MM.1S (cell line): Measurements from ENCODE around the gene GUCD1.

Experiments
- DNase-seq: peaks from one replicate; pipeline ENCODE4 v3.0.0-alpha.2; 2015
- H2AFZ ChIP-seq: fragments of 300-600 bp; sonication (generic); 2 replicates; pipeline ENCODE4 v1.6.0; 2016; ENCODE audit warnings: antibody characterized with exemption, low read length
- H3F3A ChIP-seq: fragments of 300-600 bp; sonication (generic); 2 replicates; pipeline ENCODE4 v1.6.1; 2016; ENCODE audit warnings: mild to moderate bottlenecking, antibody characterized with exemption, low read length, moderate library complexity, mixed read lengths; ENCODE audit not compliant: insufficient read depth
- H3K27ac ChIP-seq: fragments of 300-600 bp; sonication (generic); 2 replicates; pipeline ENCODE4 v1.5.1; 2016; ENCODE audit warnings: mild to moderate bottlenecking, low read length
- H3K27me3 ChIP-seq: fragments of 300-600 bp; sonication (generic); replicated peaks from 2 replicates; pipeline ENCODE4 v1.6.0; 2016; ENCODE audit warnings: low read length; ENCODE audit not compliant: insufficient read depth
- H3K36me3 ChIP-seq: fragments of 300-600 bp; sonication (generic); replicated peaks from 2 replicates; pipeline ENCODE4 v1.6.1; 2016; ENCODE audit warnings: mild to moderate bottlenecking, low read length, mixed read lengths; ENCODE audit not compliant: insufficient read depth
- H3K4me1 ChIP-seq: fragments of 300-600 bp; sonication (generic); 2 replicates; pipeline ENCODE4 v1.6.1; 2016; ENCODE audit warnings: low read length, mixed read lengths
- H3K4me2 ChIP-seq: fragments of 300-600 bp; sonication (generic); 2 replicates; pipeline ENCODE4 v1.6.0; 2016; ENCODE audit warnings: low read depth, low read length
- H3K4me3 ChIP-seq: fragments of 300-600 bp; sonication (generic); 2 replicates; pipeline ENCODE4 v1.5.1; 2016; ENCODE audit warnings: low read length, mixed read lengths
- H3K79me2 ChIP-seq: fragments of 300-600 bp; sonication (generic); 2 replicates; pipeline ENCODE4 v1.6.1; 2016; ENCODE audit warnings: mixed run types, low read length, mixed read lengths
- H3K9ac ChIP-seq: fragments of 300-600 bp; sonication (generic); 2 replicates; pipeline ENCODE4 v1.6.1; 2016; ENCODE audit warnings: low read length, mixed read lengths
- H3K9me2 ChIP-seq: fragments of 300-600 bp; sonication (generic); replicated peaks from 2 replicates; pipeline ENCODE4 v1.6.1; 2016; ENCODE audit warnings: mild to moderate bottlenecking, low read length, mixed read lengths; ENCODE audit not compliant: insufficient read depth
- H3K9me3 ChIP-seq: fragments of 300-600 bp; sonication (generic); replicated peaks from 2 replicates; pipeline ENCODE4 v1.6.1; 2016; ENCODE audit warnings: mild to moderate bottlenecking, low read length, mixed read lengths; ENCODE audit not compliant: insufficient read depth
- H4K20me1 ChIP-seq: fragments of 300-600 bp; sonication (generic); 2 replicates; pipeline ENCODE4 v1.6.1; 2016; ENCODE audit warnings: mild to moderate bottlenecking, low read length, moderate library complexity, mixed read lengths; ENCODE audit not compliant: insufficient read depth
- EZH2 ChIP-seq: fragments of 300-600 bp; sonication (generic); optimal IDR thresholded peaks from 2 replicates; pipeline ENCODE3; 2017; ENCODE audit warnings: low read depth, mild to moderate bottlenecking, antibody characterized with exemption, low read length, mixed read lengths
- EZH2phosphoT487 ChIP-seq: fragments of 300-600 bp; sonication (generic); IDR thresholded peaks from 2 replicates; pipeline ENCODE4 v1.6.1; 2018; ENCODE audit warnings: antibody characterized with exemption, low read length
- TF ChIP-seq, protein P1 (sequence below): fragments of 300-600 bp; sonication (generic); IDR thresholded peaks from 2 replicates; pipeline ENCODE4 v1.5.1; 2016; ENCODE audit warnings: antibody characterized with exemption, low read length, mixed read lengths

Gene GUCD1

DNA sequence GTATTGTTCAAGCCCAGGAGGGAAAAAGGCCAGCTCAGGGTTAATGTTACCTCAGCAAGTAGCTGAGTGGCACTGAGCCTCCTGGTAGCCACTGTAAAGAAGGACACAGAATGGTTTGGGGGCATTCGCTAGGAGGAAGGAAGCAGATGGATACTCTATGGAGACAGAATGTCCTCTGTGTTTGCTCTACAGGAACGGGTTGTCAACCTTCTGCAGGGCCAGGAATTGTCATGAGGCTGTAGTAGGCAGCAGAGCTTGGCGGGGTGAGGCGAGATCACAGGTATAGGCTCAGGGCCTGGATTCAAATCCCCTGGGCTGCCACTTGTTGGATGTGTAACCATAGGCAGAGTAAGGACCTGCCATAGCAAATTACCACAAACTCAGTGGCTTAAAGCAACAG, 40.9 kb upstream of the GUCD1 start:
- H2AFZ ChIP-seq: no peak overlapping the region

DNA sequence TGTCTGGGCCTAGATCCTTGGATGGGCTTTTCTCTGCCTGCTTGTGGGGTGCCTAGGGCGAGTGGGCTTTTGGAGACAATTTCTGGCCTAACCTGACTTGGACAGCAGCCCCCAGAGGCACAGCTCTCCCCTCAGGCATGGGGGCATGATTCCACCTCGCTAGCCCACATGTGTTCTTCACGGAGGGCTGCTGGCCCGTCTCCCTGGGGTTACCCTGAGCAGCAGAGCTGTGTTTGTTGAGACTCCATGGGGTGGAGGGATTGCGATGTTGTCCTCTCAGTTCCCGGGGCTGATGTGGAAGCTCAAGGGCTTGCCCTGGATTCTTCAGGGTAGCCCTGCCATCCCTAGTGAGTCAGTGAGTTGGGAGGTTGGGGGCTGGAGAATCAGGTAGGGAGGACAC, 40.3 kb upstream of the GUCD1 start:
- no peak overlapping the region for H3K4me3 ChIP-seq
- DNase-seq: no peak
- no peaks in the 10 kb centered on the region for H3K4me1 ChIP-seq
- H3K9ac ChIP-seq: no peak overlapping the region
- H4K20me1 ChIP-seq: no peaks in the 10 kb centered on the region
- H3K79me2 ChIP-seq: no peaks in the 10 kb centered on the region
- TF ChIP-seq EZH2phosphoT487: no peak
- TF ChIP-seq EZH2: no peak
- TF ChIP-seq, protein P1, sequence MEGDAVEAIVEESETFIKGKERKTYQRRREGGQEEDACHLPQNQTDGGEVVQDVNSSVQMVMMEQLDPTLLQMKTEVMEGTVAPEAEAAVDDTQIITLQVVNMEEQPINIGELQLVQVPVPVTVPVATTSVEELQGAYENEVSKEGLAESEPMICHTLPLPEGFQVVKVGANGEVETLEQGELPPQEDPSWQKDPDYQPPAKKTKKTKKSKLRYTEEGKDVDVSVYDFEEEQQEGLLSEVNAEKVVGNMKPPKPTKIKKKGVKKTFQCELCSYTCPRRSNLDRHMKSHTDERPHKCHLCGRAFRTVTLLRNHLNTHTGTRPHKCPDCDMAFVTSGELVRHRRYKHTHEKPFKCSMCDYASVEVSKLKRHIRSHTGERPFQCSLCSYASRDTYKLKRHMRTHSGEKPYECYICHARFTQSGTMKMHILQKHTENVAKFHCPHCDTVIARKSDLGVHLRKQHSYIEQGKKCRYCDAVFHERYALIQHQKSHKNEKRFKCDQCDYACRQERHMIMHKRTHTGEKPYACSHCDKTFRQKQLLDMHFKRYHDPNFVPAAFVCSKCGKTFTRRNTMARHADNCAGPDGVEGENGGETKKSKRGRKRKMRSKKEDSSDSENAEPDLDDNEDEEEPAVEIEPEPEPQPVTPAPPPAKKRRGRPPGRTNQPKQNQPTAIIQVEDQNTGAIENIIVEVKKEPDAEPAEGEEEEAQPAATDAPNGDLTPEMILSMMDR: no peak
- H2AFZ ChIP-seq: no peak overlapping the region
- no peaks in the 10 kb centered on the region for H3K9me2 ChIP-seq
- no peak overlapping the region for H3K4me2 ChIP-seq
- no peaks in the 10 kb centered on the region for H3K9me3 ChIP-seq
- H3K27me3 ChIP-seq: no peaks in the 10 kb centered on the region
- no peak overlapping the region for H3K27ac ChIP-seq
- H3K36me3 ChIP-seq: no peaks in the 10 kb centered on the region
- no peaks in the 10 kb centered on the region for H3F3A ChIP-seq

More for the DNA sequence above, 40.9 kb upstream of the GUCD1 start:
- Histone ChIP-seq H3K9ac (no peak overlapping the region), H3K36me3 (no peaks in the 10 kb centered on the region), H3K4me1 (no peaks in the 10 kb centered on the region), H3K27me3 (no peaks in the 10 kb centered on the region), H3K79me2 (no peaks in the 10 kb centered on the region), H3K4me3 (no peak overlapping the region), H3K9me2 (no peaks in the 10 kb centered on the region), H3K27ac (no peak overlapping the region), H3F3A (no peaks in the 10 kb centered on the region), H3K4me2 (no peak overlapping the region), H3K9me3 (no peaks in the 10 kb centered on the region), H4K20me1 (no peaks in the 10 kb centered on the region)
- DNase-seq: no peak
- no peak for TF ChIP-seq EZH2phosphoT487
- no peak for TF ChIP-seq EZH2
- TF ChIP-seq, protein P1: no peak

DNA sequence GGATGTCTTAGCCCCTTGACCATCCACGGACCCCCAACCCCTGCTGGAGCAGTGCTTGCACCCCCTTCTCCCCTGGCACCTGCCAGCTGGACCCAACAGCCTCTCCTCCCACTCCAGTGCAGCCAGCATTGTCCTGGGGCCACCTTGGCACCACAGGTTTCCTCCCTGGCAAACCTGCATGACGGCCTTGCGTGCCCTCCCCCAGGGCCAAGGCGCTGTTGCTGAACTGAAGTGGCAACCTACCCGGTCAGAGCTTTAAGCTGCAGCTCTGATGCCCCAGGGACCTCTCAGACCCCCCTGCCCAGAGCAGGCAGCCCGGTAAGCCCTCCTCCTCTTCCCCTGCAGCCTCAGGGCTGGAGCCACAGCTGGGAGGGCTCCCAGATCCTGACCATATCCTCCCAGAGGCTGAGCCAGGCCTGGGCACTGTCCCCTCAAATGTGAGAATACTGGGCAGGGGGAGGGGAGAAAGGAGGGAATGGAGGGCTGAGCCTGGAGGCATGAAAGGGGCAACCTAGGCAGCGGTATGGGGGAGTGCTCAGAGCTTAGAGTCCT, 39.7 kb upstream of the GUCD1 start:
- H3K27ac ChIP-seq: no peak overlapping the region
- H3K4me2 ChIP-seq: no peak overlapping the region
- no peaks in the 10 kb centered on the region for H3K9me3 ChIP-seq
- no peaks in the 10 kb centered on the region for H3K79me2 ChIP-seq
- H3F3A ChIP-seq: no peaks in the 10 kb centered on the region
- no peaks in the 10 kb centered on the region for H4K20me1 ChIP-seq
- H3K4me3 ChIP-seq: no peak overlapping the region
- no peaks in the 10 kb centered on the region for H3K36me3 ChIP-seq
- no peaks in the 10 kb centered on the region for H3K27me3 ChIP-seq
- no peak overlapping the region for H2AFZ ChIP-seq
- H3K4me1 ChIP-seq: no peaks in the 10 kb centered on the region
- H3K9ac ChIP-seq: no peak overlapping the region
- no peak for DNase-seq
- TF ChIP-seq, protein P1: no peak
- no peak for TF ChIP-seq EZH2
- TF ChIP-seq EZH2phosphoT487: no peak
- H3K9me2 ChIP-seq: no peaks in the 10 kb centered on the region
